H1 (cell line): ENCODE measurements around the gene ADGRB3. TPM values are rescaled to one million over a fixed set of nuclear protein-coding genes. Genes with fewer than 3 reads are reported as not detected.
A peak's percentile ranks its signal among the peaks of the same experiment; 100 is the strongest.

Experiments
- CTCF ChIA-PET: fragments of 300-600 bp; sonication (Branson Sonifier 250); formaldehyde crosslinking; loops from one replicate; lab custom pipeline; 2021; ENCODE audit not compliant: partially characterized antibody; lab: Charles Lee
- POLR2A ChIA-PET: fragments of 300-600 bp; sonication (Branson Sonifier 250); formaldehyde crosslinking; loops from one replicate; lab custom pipeline; 2021; ENCODE audit warnings: inconsistent platforms; ENCODE audit not compliant: partially characterized antibody; lab: Charles Lee
- DNase-seq, 2 experiments: peaks; one replicate each; pipeline versions ENCODE4 v3.0.0 to v3.0.0-alpha.2; 2010 to 2022; ENCODE audit warnings: low spot score in 2 of 2, low read depth in 1 of 2, mixed read lengths in 1 of 2
- FAIRE-seq: peaks from 2 replicates; lab custom pipeline; 2011; peaks lifted over from hg19 to GRCh38; lab: Jason Lieb, UNC
- H2AFZ ChIP-seq: 2 replicates; pipeline ENCODE4 v1.8.1; 2012; ENCODE audit warnings: low read length, inconsistent platforms
- H2AK5ac ChIP-seq: 2 replicates; pipeline ENCODE4 v1.6.1; 2013; ENCODE audit warnings: low read depth, low read length
- H2BK120ac ChIP-seq: replicated peaks from 2 replicates; pipeline ENCODE3; 2013; ENCODE audit warnings: low read depth, low read length, inconsistent platforms
- H2BK12ac ChIP-seq: 2 replicates; pipeline ENCODE4 v1.6.1; 2013; ENCODE audit warnings: low read depth, low read length
- H2BK15ac ChIP-seq: 2 replicates; pipeline ENCODE4 v1.6.1; 2013; ENCODE audit warnings: low read length
- H2BK20ac ChIP-seq: 2 replicates; pipeline ENCODE4 v1.6.1; 2013; ENCODE audit warnings: low read length
- H2BK5ac ChIP-seq: 2 replicates; pipeline ENCODE4 v1.6.1; 2013; ENCODE audit warnings: low read depth, low read length
- H3K14ac ChIP-seq: 2 replicates; pipeline ENCODE4 v1.6.1; 2013; ENCODE audit warnings: inconsistent platforms; ENCODE audit not compliant: insufficient read length
- H3K18ac ChIP-seq: 2 replicates; pipeline ENCODE4 v1.6.1; 2013; ENCODE audit warnings: low read length; ENCODE audit errors: extremely low read depth
- H3K23ac ChIP-seq: 2 replicates; pipeline ENCODE4 v1.6.1; 2013; ENCODE audit warnings: inconsistent platforms; ENCODE audit not compliant: insufficient read length
- H3K23me2 ChIP-seq: 2 replicates; pipeline ENCODE4 v1.6.1; 2013; ENCODE audit warnings: low read depth, low read length
- H3K27ac ChIP-seq: 2 replicates; pipeline ENCODE4 v1.6.1; 2011; ENCODE audit warnings: low read depth, low read length, inconsistent platforms
- H3K27me3 ChIP-seq, 4 experiments: replicated peaks in 1 of 4; 1 replicate in 1 of 4; 2 replicates in 3 of 4; pipeline versions ENCODE4 v1.6.1 to v1.8.1; 2011 to 2013; ENCODE audit warnings: low read length in 3 of 4, mild to moderate bottlenecking in 3 of 4, inconsistent platforms in 2 of 4, mixed read lengths in 2 of 4, moderate library complexity in 1 of 4; ENCODE audit not compliant: control insufficient read depth in 3 of 4, insufficient read depth in 3 of 4; ENCODE audit errors: extremely low read depth in 1 of 4
- H3K36me3 ChIP-seq, 4 experiments: 2 replicates each; pipeline versions ENCODE4 v1.6.1 to v1.8.1; 2011 to 2013; ENCODE audit warnings: mild to moderate bottlenecking in 4 of 4, low read length in 3 of 4, moderate library complexity in 2 of 4, control low read depth in 1 of 4, inconsistent platforms in 1 of 4; ENCODE audit not compliant: insufficient read depth in 4 of 4, control insufficient read depth in 2 of 4
- H3K4ac ChIP-seq: replicated peaks from 2 replicates; pipeline ENCODE3; 2013; ENCODE audit warnings: low read length, low read depth, mixed read lengths, inconsistent platforms; ENCODE audit not compliant: insufficient read length
- H3K4me1 ChIP-seq, 4 experiments: replicated peaks in 1 of 4; 1 replicate in 1 of 4; 2 replicates in 3 of 4; pipeline versions ENCODE4 v1.6.1 to v1.8.1; 2011 to 2013; ENCODE audit warnings: low read length in 3 of 4, inconsistent platforms in 2 of 4, mixed read lengths in 1 of 4; ENCODE audit not compliant: insufficient read depth in 4 of 4, control insufficient read depth in 3 of 4
- H3K4me2 ChIP-seq, 2 experiments: 2 replicates each; pipeline versions ENCODE4 v1.6.1 to v1.8.1; 2011 to 2013; ENCODE audit warnings: low read depth in 2 of 2, low read length in 2 of 2, control low read depth in 1 of 2, inconsistent platforms in 1 of 2, mild to moderate bottlenecking in 1 of 2; ENCODE audit not compliant: insufficient read depth in 1 of 2
- H3K4me3 ChIP-seq, 4 experiments: fragments of 200-600, 300-600 bp in 1 of 4; sonication (generic), shearing (Covaris generic), sonication (Bioruptor Twin) in 1 of 4; 2 replicates each; pipeline versions ENCODE4 v1.5.1 to v1.8.1; 2011 to 2016; ENCODE audit warnings: low read length in 4 of 4, low read depth in 3 of 4, control low read depth in 2 of 4, inconsistent platforms in 2 of 4, mild to moderate bottlenecking in 2 of 4, mixed read lengths in 1 of 4, moderate library complexity in 1 of 4; ENCODE audit not compliant: insufficient read depth in 2 of 4; ENCODE audit errors: extremely low read depth in 1 of 4
- H3K56ac ChIP-seq: replicated peaks from 2 replicates; pipeline ENCODE3; 2013; ENCODE audit warnings: low read depth, mild to moderate bottlenecking, mixed read lengths, low read length, inconsistent platforms; ENCODE audit not compliant: insufficient read length
- H3K79me1 ChIP-seq: 2 replicates; pipeline ENCODE4 v1.6.1; 2013; ENCODE audit warnings: low read depth, low read length, control low read depth
- H3K79me2 ChIP-seq, 2 experiments: 2 replicates each; pipeline versions ENCODE4 v1.6.1 to v1.8.1; 2012 to 2013; ENCODE audit warnings: low read length in 2 of 2, mild to moderate bottlenecking in 2 of 2, inconsistent platforms in 1 of 2; ENCODE audit not compliant: insufficient read depth in 2 of 2, control insufficient read depth in 1 of 2
- H3K9ac ChIP-seq, 4 experiments: replicated peaks in 1 of 4; 1 replicate in 1 of 4; 2 replicates in 3 of 4; pipeline versions ENCODE4 v1.6.1 to v1.8.1; 2011 to 2013; ENCODE audit warnings: low read depth in 3 of 4, low read length in 3 of 4, control low read depth in 2 of 4, mild to moderate bottlenecking in 2 of 4, moderate library complexity in 2 of 4, inconsistent platforms in 1 of 4; ENCODE audit errors: extremely low read depth in 1 of 4
- H3K9me3 ChIP-seq, 2 experiments: 2 replicates each; pipeline versions ENCODE4 v1.6.1 to v1.8.1; 2012 to 2013; ENCODE audit warnings: mild to moderate bottlenecking in 2 of 2, moderate library complexity in 2 of 2, control low read depth in 1 of 2, inconsistent platforms in 1 of 2, low read depth in 1 of 2, low read length in 1 of 2, mixed read lengths in 1 of 2; ENCODE audit not compliant: insufficient read depth in 2 of 2
- H4K20me1 ChIP-seq, 2 experiments: replicated peaks in 1 of 2; 2 replicates each; pipeline versions ENCODE3 to v1.8.1; 2011 to 2013; ENCODE audit warnings: inconsistent platforms in 2 of 2, low read length in 2 of 2, mild to moderate bottlenecking in 1 of 2; ENCODE audit not compliant: insufficient read depth in 2 of 2, control insufficient read depth in 1 of 2
- H4K5ac ChIP-seq: 2 replicates; pipeline ENCODE4 v1.6.1; 2013; ENCODE audit warnings: low read length, low read depth, mixed read lengths, inconsistent platforms; ENCODE audit not compliant: insufficient read length
- H4K8ac ChIP-seq: 2 replicates; pipeline ENCODE4 v1.8.0; 2013; ENCODE audit warnings: mild to moderate bottlenecking, moderate library complexity, low read length, inconsistent platforms; ENCODE audit not compliant: insufficient read depth; ENCODE audit errors: extremely low read depth
- H4K91ac ChIP-seq: replicated peaks from 2 replicates; pipeline ENCODE3; 2013; ENCODE audit warnings: low read length, mixed read lengths, inconsistent platforms; ENCODE audit not compliant: insufficient read length
- JUN ChIP-seq: IDR thresholded peaks from 2 replicates; pipeline ENCODE4 v1.6.1; 2011; ENCODE audit warnings: low read depth, mild to moderate bottlenecking, improper control_type of control experiment, low read length
- JUND ChIP-seq: IDR thresholded peaks from 2 replicates; pipeline ENCODE4 v1.6.1; 2011; ENCODE audit warnings: mild to moderate bottlenecking, improper control_type of control experiment, low read length
- RAD21 ChIP-seq, 2 experiments: IDR thresholded peaks in 1 of 2; conservative IDR thresholded peaks in 1 of 2; 2 replicates each; pipeline ENCODE4 v1.6.1; 2011; ENCODE audit warnings: low read depth in 2 of 2, low read length in 2 of 2, improper control_type of control experiment in 1 of 2, inconsistent platforms in 1 of 2, mild to moderate bottlenecking in 1 of 2, moderate library complexity in 1 of 2
- WGBS, 2 experiments: shearing (Covaris generic) in 1 of 2; methylation state at CpG; one replicate each; pipeline versions ENCODE4 v1.1.6 to v1.1.7; 2013 to 2015; ENCODE audit warnings: low lambda C conversion rate in 2 of 2, mixed read lengths in 2 of 2, inconsistent platforms in 1 of 2, low coverage in 1 of 2, missing lambda C conversion rate in 1 of 2; ENCODE audit not compliant: insufficient replicate concordance in 2 of 2, insufficient coverage in 1 of 2, insufficient read length in 1 of 2; ENCODE audit errors: extremely low coverage in 1 of 2, missing lambda C conversion rate in 1 of 2; 5-methylcytosine and 5-hydroxymethylcytosine counted together
- polyA plus RNA-seq, 7 experiments: library from polyadenylated mRNA; depleted of rRNA in 3 of 7; stranded (reverse) in 5 of 7; unstranded in 2 of 7; fragments of >200 nt in 5 of 7; fragments of 200-250 nt in 2 of 7; gene quantifications; 1 replicate in 5 of 7; 2 replicates in 1 of 7; 4 replicates in 1 of 7; pipeline versions ENCODE4 v1.2.1 to v1.2.3, GENCODE V29; 2011 to 2013; ENCODE audit warnings: missing spikeins in 2 of 7, mixed read lengths in 2 of 7
- total RNA-seq: library from RNA; stranded (reverse); fragmentation: NEBNext Ultra II Directional; extraction: Animal tissue kit (Norgen Biotek cat#: 25700); gene quantifications from 2 replicates; pipeline ENCODE4 v1.2.1, GENCODE V29; 2021
- TF ChIP-seq, protein P1 (sequence below): IDR thresholded peaks from 2 replicates; pipeline ENCODE4 v1.6.1; 2012; ENCODE audit warnings: inconsistent platforms
- TF ChIP-seq, protein P2 (sequence below), 3 experiments: IDR thresholded peaks; 1 replicate in 2 of 3; 2 replicates in 1 of 3; pipeline versions ENCODE4 v1.5.1 to v1.6.1; 2011; ENCODE audit warnings: low read length in 3 of 3, mild to moderate bottlenecking in 3 of 3, inconsistent platforms in 2 of 3, low read depth in 1 of 3, moderate library complexity in 1 of 3; ENCODE audit not compliant: insufficient read depth in 1 of 3; ENCODE audit errors: control extremely low read depth in 1 of 3
- TF ChIP-seq, protein P3 (sequence below): IDR thresholded peaks from 2 replicates; pipeline ENCODE4 v1.6.1; 2011; ENCODE audit warnings: low read depth, mild to moderate bottlenecking, low read length; ENCODE audit not compliant: insufficient read depth

ADGRB3 gene
- total and polyA plus RNA-seq, 2 of the 8 experiments (the other 6 are each of a cell fraction or from before 2014, with no cell fraction given), result 0.35 to 1.2 TPM

DNA sequence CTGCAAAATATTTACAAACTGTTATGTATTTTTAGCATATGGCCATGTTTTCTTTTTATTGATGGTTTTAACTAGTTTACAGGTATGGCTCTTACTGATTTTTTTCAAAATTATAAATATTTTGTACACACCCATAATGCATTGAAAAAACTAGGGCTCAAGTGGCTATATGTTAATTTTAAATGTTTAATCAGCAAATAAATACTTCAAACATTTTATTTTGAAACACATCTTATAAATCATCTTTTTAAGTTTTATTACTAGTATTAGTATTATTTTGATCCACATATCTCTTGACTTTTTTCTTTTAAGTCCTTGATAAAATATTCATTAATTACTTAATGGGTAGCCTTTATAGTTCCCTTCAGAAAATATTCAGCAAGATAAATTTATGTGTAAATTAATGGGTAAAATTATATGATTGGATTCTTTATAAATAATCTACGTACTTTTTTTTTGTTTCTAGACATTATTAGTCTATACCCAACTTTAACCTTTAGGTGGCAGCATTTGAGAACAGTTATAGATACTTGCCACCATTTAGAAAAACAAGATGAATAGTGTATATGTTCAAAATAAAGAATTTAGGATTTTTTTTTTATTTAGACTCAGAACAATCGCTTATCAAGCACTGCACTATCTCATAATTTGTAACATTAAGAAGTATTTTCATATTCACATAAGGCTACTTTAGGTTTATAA, 241.9 kb downstream of the ADGRB3 start:
- ChIA-PET POLR2A (no interaction called here), CTCF (interaction anchor here (1.1 kb wide), 1 partner anchor 88 kb away, joined by 4 read pairs; no protein-coding TSS in a partner anchor)
- H3K4ac ChIP-seq, result no peak overlapping the region
- no peaks in the 10 kb centered on the region for H3K27me3 ChIP-seq
- no peak overlapping the region for H3K14ac ChIP-seq
- no peak overlapping the region for H4K91ac ChIP-seq
- no peak overlapping the region for H3K27ac ChIP-seq
- H4K8ac ChIP-seq, result no peak overlapping the region
- FAIRE-seq (no peak), DNase-seq (no peak)
- WGBS, 2 experiments, result 38% methylated on average over 2 of the region's 2 CpGs; no CpG with 5 or more reads in 1 of the 2 experiments
- TF ChIP-seq JUND (no peak), JUN (no peak), RAD21 (IDR thresholded peaks at IDR 0.05 in 1 of 2, conservative IDR thresholded peaks at IDR 0.05 in 1 of 2; ENCODE audit: low read depth in 2 of 2, low read length in 2 of 2) (peak in 1 of 2 experiments; percentile 45; a peak in 3 of 4 replicates)
- TF ChIP-seq, protein P1, sequence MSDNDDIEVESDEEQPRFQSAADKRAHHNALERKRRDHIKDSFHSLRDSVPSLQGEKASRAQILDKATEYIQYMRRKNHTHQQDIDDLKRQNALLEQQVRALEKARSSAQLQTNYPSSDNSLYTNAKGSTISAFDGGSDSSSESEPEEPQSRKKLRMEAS, result no peak
- TF ChIP-seq, protein P2, sequence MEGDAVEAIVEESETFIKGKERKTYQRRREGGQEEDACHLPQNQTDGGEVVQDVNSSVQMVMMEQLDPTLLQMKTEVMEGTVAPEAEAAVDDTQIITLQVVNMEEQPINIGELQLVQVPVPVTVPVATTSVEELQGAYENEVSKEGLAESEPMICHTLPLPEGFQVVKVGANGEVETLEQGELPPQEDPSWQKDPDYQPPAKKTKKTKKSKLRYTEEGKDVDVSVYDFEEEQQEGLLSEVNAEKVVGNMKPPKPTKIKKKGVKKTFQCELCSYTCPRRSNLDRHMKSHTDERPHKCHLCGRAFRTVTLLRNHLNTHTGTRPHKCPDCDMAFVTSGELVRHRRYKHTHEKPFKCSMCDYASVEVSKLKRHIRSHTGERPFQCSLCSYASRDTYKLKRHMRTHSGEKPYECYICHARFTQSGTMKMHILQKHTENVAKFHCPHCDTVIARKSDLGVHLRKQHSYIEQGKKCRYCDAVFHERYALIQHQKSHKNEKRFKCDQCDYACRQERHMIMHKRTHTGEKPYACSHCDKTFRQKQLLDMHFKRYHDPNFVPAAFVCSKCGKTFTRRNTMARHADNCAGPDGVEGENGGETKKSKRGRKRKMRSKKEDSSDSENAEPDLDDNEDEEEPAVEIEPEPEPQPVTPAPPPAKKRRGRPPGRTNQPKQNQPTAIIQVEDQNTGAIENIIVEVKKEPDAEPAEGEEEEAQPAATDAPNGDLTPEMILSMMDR (IDR thresholded peaks at IDR 0.05; ENCODE audit: control extremely low read depth in 1 of 3, insufficient read depth in 1 of 3, low read depth in 1 of 3, low read length in 3 of 3), result peak in 2 of 3 experiments; percentile 11 to 14; a peak in 2 of 4 replicates
- TF ChIP-seq, protein P3, sequence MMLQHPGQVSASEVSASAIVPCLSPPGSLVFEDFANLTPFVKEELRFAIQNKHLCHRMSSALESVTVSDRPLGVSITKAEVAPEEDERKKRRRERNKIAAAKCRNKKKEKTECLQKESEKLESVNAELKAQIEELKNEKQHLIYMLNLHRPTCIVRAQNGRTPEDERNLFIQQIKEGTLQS, result no peak
- H3K36me3 ChIP-seq, result no peaks in the 10 kb centered on the region; a peak in 1 of 8 replicates
- no peak overlapping the region for H2AK5ac ChIP-seq
- H3K9me3 ChIP-seq, result no peaks in the 10 kb centered on the region
- no peak overlapping the region for H3K56ac ChIP-seq
- no peak overlapping the region for H2AFZ ChIP-seq
- H2BK15ac ChIP-seq, result no peak overlapping the region
- H2BK20ac ChIP-seq, result no peak overlapping the region
- no peak overlapping the region for H3K23ac ChIP-seq
- H3K9ac ChIP-seq, result no peak overlapping the region
- H3K4me2 ChIP-seq, result no peak overlapping the region
- no peak overlapping the region for H4K5ac ChIP-seq
- no peak overlapping the region for H2BK12ac ChIP-seq
- no peaks in the 10 kb centered on the region for H3K79me2 ChIP-seq
- no peak overlapping the region for H3K18ac ChIP-seq
- H3K4me3 ChIP-seq, result no peak overlapping the region
- H3K79me1 ChIP-seq, result no peaks in the 10 kb centered on the region
- no peaks in the 10 kb centered on the region for H4K20me1 ChIP-seq
- no peak overlapping the region for H2BK120ac ChIP-seq
- H3K4me1 ChIP-seq, result peaks cover 0 to 3% (median 0%) of the 10 kb centered on the region in 4 experiments; a peak in 1 of 7 replicates
- no peaks in the 10 kb centered on the region for H3K23me2 ChIP-seq
- H2BK5ac ChIP-seq, result no peak overlapping the region
